AG04450 (cell line): ENCODE data around the gene EIF4G1. TPM values are rescaled to one million over a fixed set of nuclear protein-coding genes. Genes with fewer than 3 reads are reported as not detected.

Experiments used
- CTCF ChIA-PET: fragments of 300-600, 350-600 bp; formaldehyde crosslinking; extraction: SDS; loops from one replicate; lab custom pipeline; 2022; ENCODE audit warnings: antibody characterized with exemption, inconsistent platforms; lab: Charles Lee
- POLR2A ChIA-PET: fragments of 350-600 bp; formaldehyde crosslinking; extraction: SDS; loops from one replicate; lab custom pipeline; 2021; ENCODE audit warnings: antibody characterized with exemption, inconsistent platforms; lab: Yijun Ruan, JAX
- DNase-seq: peaks from one replicate; pipeline ENCODE4 v3.0.0-alpha.2; 2011; ENCODE audit warnings: low read depth, low spot score
- H3K27ac ChIP-seq: one replicate; pipeline ENCODE4 v1.5.1; 2012; ENCODE audit warnings: low read depth, low read length, control low read depth
- H3K27me3 ChIP-seq: one replicate; pipeline ENCODE4 v1.6.0; 2012; ENCODE audit warnings: low read length; ENCODE audit not compliant: control insufficient read depth, insufficient read depth
- H3K4me3 ChIP-seq: 2 replicates; pipeline ENCODE4 v1.5.1; 2011; ENCODE audit warnings: mild to moderate bottlenecking, low read depth, low read length, control low read depth
- H3K9me3 ChIP-seq: 2 replicates; pipeline ENCODE4 v1.5.1; 2012; ENCODE audit warnings: low read length; ENCODE audit not compliant: control insufficient read depth, insufficient read depth
- polyA plus RNA-seq: library from polyadenylated mRNA; depleted of rRNA; stranded (reverse); fragments of >200 nt; gene quantifications from 2 replicates; pipeline ENCODE4 v1.2.3, GENCODE V29; 2011
- TF ChIP-seq, protein P1 (sequence below): IDR thresholded peaks from 2 replicates; pipeline ENCODE4 v1.5.1; 2011; ENCODE audit warnings: low read depth, low read length, control low read depth, inconsistent platforms

The EIF4G1 gene
- polyA plus RNA-seq, 1 experiment, result 191 TPM

DNA sequence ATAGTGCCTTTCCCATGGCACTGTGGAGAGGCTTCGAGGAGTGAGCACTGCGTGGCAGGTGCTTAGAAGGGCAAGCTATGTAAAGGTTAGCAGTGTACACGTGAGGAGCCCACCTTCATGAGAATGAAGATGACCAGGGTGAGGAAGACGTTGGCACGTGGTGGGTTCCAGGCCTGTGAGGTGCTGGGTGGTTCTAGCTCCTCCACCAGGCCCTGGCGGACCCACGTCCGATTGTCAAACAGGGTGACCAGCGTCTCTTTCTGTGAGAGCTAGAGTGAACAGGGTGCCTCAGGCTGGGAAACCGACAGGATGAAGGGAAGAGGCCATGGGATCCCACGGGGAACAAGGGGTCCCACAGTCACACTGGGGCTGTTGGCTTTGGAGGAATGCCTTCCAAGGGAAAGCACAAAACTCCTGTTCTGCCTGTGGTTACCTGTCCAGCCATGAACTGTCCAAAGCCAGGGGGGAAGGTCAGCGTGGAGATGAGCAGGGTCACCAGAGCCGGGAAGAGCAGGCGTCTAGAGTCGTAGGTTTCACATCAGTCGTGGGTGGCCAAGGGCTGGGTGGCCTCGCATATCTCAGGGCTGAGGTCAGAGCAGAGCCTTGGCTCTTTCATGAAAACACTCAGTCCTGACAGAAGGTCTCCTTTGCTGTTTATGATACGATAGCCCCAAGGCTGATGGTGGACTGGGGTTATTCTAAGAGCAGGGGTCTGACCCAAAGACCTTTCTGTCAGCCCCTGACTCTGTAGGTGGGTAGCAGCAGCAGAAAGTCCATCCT, 41.0 kb downstream of the EIF4G1 start:
- Histone ChIP-seq H3K27me3 (no peaks in the 10 kb centered on the region), H3K9me3 (no peaks in the 10 kb centered on the region), H3K4me3 (no peak overlapping the region), H3K27ac (no peak overlapping the region)
- ChIA-PET CTCF (interaction anchor here (0.7 to 0.9 kb wide), 3 partner anchors 13 to 252 kb away, joined by 3 read pairs; no protein-coding TSS in a partner anchor), POLR2A (no interaction called here)
- TF ChIP-seq, protein P1, sequence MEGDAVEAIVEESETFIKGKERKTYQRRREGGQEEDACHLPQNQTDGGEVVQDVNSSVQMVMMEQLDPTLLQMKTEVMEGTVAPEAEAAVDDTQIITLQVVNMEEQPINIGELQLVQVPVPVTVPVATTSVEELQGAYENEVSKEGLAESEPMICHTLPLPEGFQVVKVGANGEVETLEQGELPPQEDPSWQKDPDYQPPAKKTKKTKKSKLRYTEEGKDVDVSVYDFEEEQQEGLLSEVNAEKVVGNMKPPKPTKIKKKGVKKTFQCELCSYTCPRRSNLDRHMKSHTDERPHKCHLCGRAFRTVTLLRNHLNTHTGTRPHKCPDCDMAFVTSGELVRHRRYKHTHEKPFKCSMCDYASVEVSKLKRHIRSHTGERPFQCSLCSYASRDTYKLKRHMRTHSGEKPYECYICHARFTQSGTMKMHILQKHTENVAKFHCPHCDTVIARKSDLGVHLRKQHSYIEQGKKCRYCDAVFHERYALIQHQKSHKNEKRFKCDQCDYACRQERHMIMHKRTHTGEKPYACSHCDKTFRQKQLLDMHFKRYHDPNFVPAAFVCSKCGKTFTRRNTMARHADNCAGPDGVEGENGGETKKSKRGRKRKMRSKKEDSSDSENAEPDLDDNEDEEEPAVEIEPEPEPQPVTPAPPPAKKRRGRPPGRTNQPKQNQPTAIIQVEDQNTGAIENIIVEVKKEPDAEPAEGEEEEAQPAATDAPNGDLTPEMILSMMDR, result no peak
- DNase-seq, result no peak

DNA sequence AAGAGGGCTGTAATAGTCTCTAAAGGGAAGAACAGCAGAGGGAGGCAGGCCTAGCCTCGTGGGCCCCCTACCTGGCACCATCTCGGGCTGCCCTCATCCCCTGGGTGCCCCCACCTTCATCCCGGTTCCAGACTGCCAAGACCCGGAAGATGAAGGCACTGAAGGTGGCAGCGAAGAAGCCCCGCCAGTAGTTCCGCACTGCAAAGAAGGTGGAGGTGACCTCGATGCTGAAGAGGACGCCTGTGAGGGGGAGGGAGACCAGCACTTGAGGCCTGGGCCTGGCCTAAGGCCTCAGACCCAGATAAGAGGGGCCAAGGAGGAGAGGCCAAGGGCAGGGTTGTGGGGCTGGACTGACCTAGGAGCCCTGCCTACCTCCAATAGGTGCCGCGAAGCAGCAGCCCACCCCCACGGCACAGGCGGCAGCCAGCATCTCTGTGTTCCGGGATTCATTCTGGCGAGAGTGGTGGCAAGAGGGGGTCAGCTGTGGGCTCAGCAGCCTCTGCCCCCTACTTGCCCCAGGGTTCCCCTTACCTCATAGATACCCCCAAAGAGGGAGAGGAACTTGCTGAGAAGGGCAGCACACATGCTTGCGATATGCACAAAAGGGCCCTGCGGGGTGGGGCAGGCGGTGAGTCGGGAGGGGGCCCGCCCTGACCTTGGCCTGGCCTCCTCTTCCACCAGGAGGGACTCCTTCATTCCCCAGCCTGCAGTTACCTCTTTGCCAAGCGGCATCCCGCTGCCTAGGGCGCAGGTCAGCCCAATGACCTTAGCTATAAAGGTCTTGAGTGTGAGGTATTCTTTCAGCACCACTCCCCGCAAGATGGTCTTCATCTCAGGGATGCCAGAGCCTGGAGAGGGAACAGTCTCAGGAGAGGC, 43.1 kb downstream of the EIF4G1 start:
- TF ChIP-seq, protein P1, result no peak
- Histone ChIP-seq H3K27ac (no peak overlapping the region), H3K4me3 (no peak overlapping the region), H3K9me3 (no peaks in the 10 kb centered on the region), H3K27me3 (no peaks in the 10 kb centered on the region)
- no peak for DNase-seq
- CTCF ChIA-PET, result no interaction called here
- POLR2A ChIA-PET, result no interaction called here

DNA sequence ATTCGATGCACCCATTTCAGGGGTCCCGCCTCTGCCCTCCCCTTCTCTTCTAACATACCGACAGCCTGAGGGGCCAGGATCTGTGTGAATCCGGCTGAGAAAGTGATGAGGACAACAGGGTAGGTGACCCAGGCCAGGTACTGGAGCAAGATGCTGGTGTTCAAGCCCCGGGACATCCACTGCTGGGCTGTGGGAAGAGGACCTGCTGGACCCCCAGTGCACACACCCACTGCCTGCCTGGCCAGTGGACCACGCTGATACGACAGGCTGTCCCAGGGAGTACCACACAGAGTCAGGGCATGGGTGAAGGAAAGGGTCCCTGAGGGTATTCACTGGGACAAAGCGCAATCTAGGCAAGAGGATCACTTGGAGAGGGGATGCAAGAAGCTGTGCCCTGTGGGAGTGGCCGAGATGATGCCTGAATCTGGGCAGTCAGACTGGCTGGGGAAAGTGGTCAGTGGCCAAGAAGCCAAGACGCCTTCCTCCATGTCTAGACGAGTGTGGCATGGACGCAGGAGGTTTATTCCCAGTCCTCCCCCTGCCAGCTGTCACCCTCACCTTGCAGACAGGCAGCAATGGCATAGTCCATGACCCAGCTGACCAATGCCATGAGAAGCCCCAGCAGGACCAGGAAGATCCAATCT, 43.8 kb downstream of the EIF4G1 start:
- H3K27me3 ChIP-seq, result no peaks in the 10 kb centered on the region
- DNase-seq, result no peak
- TF ChIP-seq, protein P1, result no peak
- CTCF ChIA-PET, result interaction anchor here (0.6 to 0.9 kb wide), 2 partner anchors 14 to 163 kb away, joined by 3 to 4 read pairs; no protein-coding TSS in a partner anchor
- no peaks in the 10 kb centered on the region for H3K9me3 ChIP-seq
- POLR2A ChIA-PET, result no interaction called here
- H3K4me3 ChIP-seq, result no peak overlapping the region
- H3K27ac ChIP-seq, result no peak overlapping the region

DNA sequence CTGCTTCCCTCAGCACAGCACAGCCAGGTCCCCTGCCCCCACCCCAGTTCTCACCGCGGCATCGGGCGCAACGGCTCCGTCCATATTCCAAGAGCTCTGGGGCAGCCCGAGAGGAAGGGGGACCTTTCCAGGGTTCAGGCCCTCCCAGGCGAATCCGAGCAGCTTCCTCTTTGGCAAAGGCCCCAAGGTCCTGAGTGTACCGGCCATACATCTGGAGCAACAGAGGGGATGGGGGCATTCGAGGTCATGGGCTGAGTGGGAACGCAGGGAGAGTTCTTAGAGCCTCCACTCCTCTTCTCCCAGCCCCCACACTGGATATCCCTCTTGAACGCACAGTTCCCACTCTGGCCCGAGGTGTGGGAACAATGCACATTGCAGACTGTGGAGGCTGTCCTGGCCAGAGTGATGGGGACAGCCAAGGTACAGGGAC, 44.5 kb downstream of the EIF4G1 start:
- no peak overlapping the region for H3K27ac ChIP-seq
- ChIA-PET POLR2A (no interaction called here), CTCF (interaction anchor here (0.6 to 1.5 kb wide), 3 partner anchors 13 to 162 kb away, joined by 3 to 4 read pairs (median 3); no protein-coding TSS in a partner anchor)
- H3K27me3 ChIP-seq, result no peaks in the 10 kb centered on the region
- TF ChIP-seq, protein P1, result no peak
- H3K4me3 ChIP-seq, result no peak overlapping the region
- DNase-seq, result no peak
- no peaks in the 10 kb centered on the region for H3K9me3 ChIP-seq
